Keratinocyte (primary cell): ENCODE measurements around the gene THRAP3. TPM values are rescaled to one million over a fixed set of nuclear protein-coding genes. Genes with fewer than 3 reads are reported as not detected.
A peak's percentile ranks its signal among the peaks of the same experiment; 100 is the strongest.

ENCODE experiments used
- DNase-seq: peaks from one replicate; pipeline ENCODE4 v3.0.0-alpha.2; 2011; ENCODE audit warnings: low read depth, missing footprints, low spot score
- FAIRE-seq: peaks from 2 replicates; lab custom pipeline; 2011; peaks lifted over from hg19 to GRCh38; lab: Jason Lieb, UNC
- H2AFZ ChIP-seq: 2 replicates; pipeline ENCODE4 v1.6.0; 2012; ENCODE audit warnings: low read length, control low read depth, inconsistent platforms; ENCODE audit not compliant: control insufficient read depth
- H3K27ac ChIP-seq: 2 replicates; pipeline ENCODE4 v1.5.1; 2011; ENCODE audit warnings: low read length; ENCODE audit not compliant: control insufficient read depth, insufficient read depth
- H3K27me3 ChIP-seq: 3 replicates; pipeline ENCODE4 v1.6.0; 2011; ENCODE audit warnings: low read length; ENCODE audit not compliant: control insufficient read depth, insufficient read depth; ENCODE audit errors: extremely low read depth
- H3K36me3 ChIP-seq, 2 experiments: 2 replicates in 1 of 2; 3 replicates in 1 of 2; pipeline ENCODE4 v1.5.1; 2011; ENCODE audit warnings: low read length in 2 of 2, mild to moderate bottlenecking in 1 of 2; ENCODE audit not compliant: control insufficient read depth in 2 of 2, insufficient read depth in 2 of 2; ENCODE audit errors: extremely low read depth in 1 of 2
- H3K4me1 ChIP-seq: 3 replicates; pipeline ENCODE4 v1.5.1; 2011; ENCODE audit warnings: low read length; ENCODE audit not compliant: control insufficient read depth, insufficient read depth; ENCODE audit errors: extremely low read depth
- H3K4me2 ChIP-seq: 3 replicates; pipeline ENCODE4 v1.6.0; 2011; ENCODE audit warnings: low read depth, low read length; ENCODE audit not compliant: control insufficient read depth, insufficient read depth; ENCODE audit errors: extremely low read depth
- H3K4me3 ChIP-seq, 3 experiments: fragments of 200-600 bp in 1 of 3; sonication (generic) in 1 of 3; 2 replicates in 2 of 3; 3 replicates in 1 of 3; pipeline ENCODE4 v1.5.1; 2011 to 2016; ENCODE audit warnings: low read length in 3 of 3, mild to moderate bottlenecking in 3 of 3, control low read depth in 2 of 3, inconsistent platforms in 1 of 3, low read depth in 1 of 3, mixed read lengths in 1 of 3, mixed run types in 1 of 3, moderate library complexity in 1 of 3; ENCODE audit not compliant: control insufficient read depth in 2 of 3, insufficient read depth in 2 of 3; ENCODE audit errors: extremely low read depth in 1 of 3
- H3K79me2 ChIP-seq: 2 replicates; pipeline ENCODE4 v1.6.0; 2012; ENCODE audit warnings: low read length; ENCODE audit not compliant: control insufficient read depth, insufficient read depth
- H3K9ac ChIP-seq: 3 replicates; pipeline ENCODE4 v1.6.0; 2011; ENCODE audit warnings: low read length; ENCODE audit not compliant: control insufficient read depth, insufficient read depth; ENCODE audit errors: extremely low read depth
- H3K9me1 ChIP-seq: 3 replicates; pipeline ENCODE4 v1.6.0; 2011; ENCODE audit warnings: low read length; ENCODE audit not compliant: control insufficient read depth, insufficient read depth; ENCODE audit errors: extremely low read depth
- H3K9me3 ChIP-seq: 2 replicates; pipeline ENCODE4 v1.5.1; 2012; ENCODE audit warnings: low read depth, low read length; ENCODE audit not compliant: control insufficient read depth
- H4K20me1 ChIP-seq: 3 replicates; pipeline ENCODE4 v1.6.0; 2011; ENCODE audit warnings: low read length; ENCODE audit not compliant: control insufficient read depth, insufficient read depth; ENCODE audit errors: extremely low read depth
- EZH2 ChIP-seq: IDR thresholded peaks from one replicate; pipeline ENCODE4 v1.6.1; 2012; ENCODE audit warnings: inconsistent platforms, mild to moderate bottlenecking, low read length, moderate library complexity
- dilution Hi-C: fragments of 300-500 bp; cut with MboI; formaldehyde crosslinking; loops from one replicate; pipeline ENCODE4 v1.7.0; 2020; ENCODE audit warnings: low sequenced_read_pairs; ENCODE audit not compliant: extremely low pct_ligation_motif_present
- polyA plus RNA-seq, 5 experiments: library from polyadenylated mRNA; depleted of rRNA in 3 of 5; stranded (reverse) in 3 of 5; stranded (forward) in 1 of 5; unstranded in 1 of 5; fragments of >200 nt; gene quantifications; 1 replicate in 1 of 5; 2 replicates in 3 of 5; 3 replicates in 1 of 5; pipeline versions ENCODE4 v1.2.1 to v1.2.3, GENCODE V29; 2011 to 2012; ENCODE audit warnings: missing spikeins in 2 of 5, low read depth in 1 of 5, low replicate concordance in 1 of 5
- TF ChIP-seq, protein P1 (sequence below), 3 experiments: IDR thresholded peaks in 1 of 3; conservative IDR thresholded peaks in 1 of 3; optimal IDR thresholded peaks in 1 of 3; 2 replicates in 2 of 3; 3 replicates in 1 of 3; pipeline versions ENCODE3 to v1.5.1; 2011; ENCODE audit warnings: low read length in 3 of 3, mild to moderate bottlenecking in 3 of 3, moderate library complexity in 2 of 3, control low read depth in 1 of 3, inconsistent platforms in 1 of 3; ENCODE audit not compliant: insufficient read depth in 2 of 3; ENCODE audit errors: extremely low read depth in 1 of 3

The THRAP3 gene
- polyA plus RNA-seq, 1 donor (not counting 4 experiments of a cell fraction or from before 2014, with no cell fraction given): 79.6 TPM

DNA sequence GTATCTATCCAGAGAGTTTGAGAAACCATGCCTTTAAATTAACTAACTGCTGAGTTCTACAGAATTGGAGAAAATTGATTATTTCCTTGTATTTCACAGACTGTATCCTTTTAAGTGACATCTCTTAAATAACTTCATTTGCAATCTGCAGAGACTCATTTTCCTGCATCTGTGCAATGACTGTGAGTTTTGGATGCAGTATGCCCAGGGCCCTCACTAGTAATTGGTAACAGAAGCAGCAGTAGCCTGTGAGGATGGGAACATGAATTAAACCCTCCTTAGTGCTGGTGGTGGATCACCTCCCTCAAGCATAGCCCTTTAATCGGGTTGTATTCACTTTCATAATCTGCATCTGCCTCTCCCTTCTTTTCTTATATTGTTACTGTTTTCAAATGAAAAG, 60.3 kb downstream of the THRAP3 start:
- dilution Hi-C loops: no loop called here
- peaks cover 26 to 39% of the 10 kb centered on the region in 2 experiments for H3K36me3 ChIP-seq

DNA sequence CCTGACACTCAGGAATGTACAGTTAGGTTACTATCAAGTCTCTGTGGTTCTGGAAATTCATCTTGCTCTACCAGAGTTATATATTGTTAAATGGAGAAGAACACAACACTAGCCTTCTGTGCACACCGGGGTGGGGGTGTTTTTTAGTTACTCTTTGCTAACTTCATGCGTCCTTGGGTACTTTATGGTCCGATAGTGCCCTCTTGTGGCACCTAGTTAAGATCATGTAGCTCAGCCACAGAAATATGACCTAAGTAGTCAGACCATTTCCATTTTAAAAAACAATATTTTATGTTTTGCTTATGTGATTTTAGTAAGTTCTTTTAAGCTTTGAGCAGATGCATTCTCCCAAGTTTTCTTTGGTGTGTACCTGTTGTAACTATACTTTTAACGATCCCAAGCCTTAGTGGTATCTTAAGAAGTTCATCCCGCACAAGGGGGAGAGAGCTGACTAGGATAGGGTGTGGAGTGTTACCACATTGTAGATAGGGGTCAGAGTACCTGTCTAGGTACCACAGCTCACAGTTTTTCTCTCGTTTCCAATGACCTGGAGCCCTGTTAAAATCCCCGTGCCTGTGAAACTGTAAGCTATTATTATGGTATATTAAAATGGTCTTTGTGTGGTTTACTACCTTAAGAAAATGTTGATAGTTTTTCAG, 61.3 kb downstream of the THRAP3 start:
- FAIRE-seq (peak; percentile 71), DNase-seq (peak; percentile 58)
- no peak overlapping the region for H3K27ac ChIP-seq
- no peaks in the 10 kb centered on the region for H3K9me3 ChIP-seq
- no peak for TF ChIP-seq EZH2
- TF ChIP-seq, protein P1, sequence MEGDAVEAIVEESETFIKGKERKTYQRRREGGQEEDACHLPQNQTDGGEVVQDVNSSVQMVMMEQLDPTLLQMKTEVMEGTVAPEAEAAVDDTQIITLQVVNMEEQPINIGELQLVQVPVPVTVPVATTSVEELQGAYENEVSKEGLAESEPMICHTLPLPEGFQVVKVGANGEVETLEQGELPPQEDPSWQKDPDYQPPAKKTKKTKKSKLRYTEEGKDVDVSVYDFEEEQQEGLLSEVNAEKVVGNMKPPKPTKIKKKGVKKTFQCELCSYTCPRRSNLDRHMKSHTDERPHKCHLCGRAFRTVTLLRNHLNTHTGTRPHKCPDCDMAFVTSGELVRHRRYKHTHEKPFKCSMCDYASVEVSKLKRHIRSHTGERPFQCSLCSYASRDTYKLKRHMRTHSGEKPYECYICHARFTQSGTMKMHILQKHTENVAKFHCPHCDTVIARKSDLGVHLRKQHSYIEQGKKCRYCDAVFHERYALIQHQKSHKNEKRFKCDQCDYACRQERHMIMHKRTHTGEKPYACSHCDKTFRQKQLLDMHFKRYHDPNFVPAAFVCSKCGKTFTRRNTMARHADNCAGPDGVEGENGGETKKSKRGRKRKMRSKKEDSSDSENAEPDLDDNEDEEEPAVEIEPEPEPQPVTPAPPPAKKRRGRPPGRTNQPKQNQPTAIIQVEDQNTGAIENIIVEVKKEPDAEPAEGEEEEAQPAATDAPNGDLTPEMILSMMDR (optimal IDR thresholded peaks at IDR 0.05 in 1 of 3, IDR thresholded peaks at IDR 0.05 in 1 of 3, conservative IDR thresholded peaks at IDR 0.05 in 1 of 3; ENCODE audit: extremely low read depth in 1 of 3, insufficient read depth in 2 of 3, low read length in 3 of 3): peak; percentile 59 to 66 (median 62)
- no peak overlapping the region for H3K4me3 ChIP-seq
- no peaks in the 10 kb centered on the region for H3K9me1 ChIP-seq
- H4K20me1 ChIP-seq: no peaks in the 10 kb centered on the region
- H3K9ac ChIP-seq: no peak overlapping the region
- H2AFZ ChIP-seq: no peak overlapping the region
- H3K4me1 ChIP-seq: no peaks in the 10 kb centered on the region
- peaks cover 32 to 43% of the 10 kb centered on the region in 2 experiments for H3K36me3 ChIP-seq
- H3K79me2 ChIP-seq: peaks cover 34% of the 10 kb centered on the region
- dilution Hi-C loops: no loop called here
- no peaks in the 10 kb centered on the region for H3K27me3 ChIP-seq
- H3K4me2 ChIP-seq: no peak overlapping the region

More for the DNA sequence above, 60.3 kb downstream of the THRAP3 start:
- H3K79me2 ChIP-seq: peaks cover 40% of the 10 kb centered on the region
- TF ChIP-seq, protein P1 (optimal IDR thresholded peaks at IDR 0.05 in 1 of 3, IDR thresholded peaks at IDR 0.05 in 1 of 3, conservative IDR thresholded peaks at IDR 0.05 in 1 of 3; ENCODE audit: extremely low read depth in 1 of 3, insufficient read depth in 2 of 3, low read length in 3 of 3): no peak
- no peak for TF ChIP-seq EZH2
- no peaks in the 10 kb centered on the region for H3K9me3 ChIP-seq
- H3K4me3 ChIP-seq: no peak overlapping the region
- H2AFZ ChIP-seq: no peak overlapping the region
- no peaks in the 10 kb centered on the region for H4K20me1 ChIP-seq
- H3K9ac ChIP-seq: no peak overlapping the region
- no peak for DNase-seq
- H3K9me1 ChIP-seq: no peaks in the 10 kb centered on the region
- no peak overlapping the region for H3K4me2 ChIP-seq
- no peak overlapping the region for H3K27ac ChIP-seq
- FAIRE-seq: no peak
- H3K27me3 ChIP-seq: no peaks in the 10 kb centered on the region
- H3K4me1 ChIP-seq: no peaks in the 10 kb centered on the region
